IPS DF 4.7 (cell line): ENCODE data around the gene STAU1.
"Not testable (repeated sequence)": the region's sequence is repeated elsewhere in the genome, so short reads cannot be mapped to it uniquely, and the experiment has no call there.

ENCODE experiments used
- DNase-seq: peaks from one replicate; pipeline ENCODE4 v3.0.0-alpha.2; 2013; ENCODE audit warnings: low spot score; ENCODE audit errors: extremely low read depth

Gene STAU1

DNA sequence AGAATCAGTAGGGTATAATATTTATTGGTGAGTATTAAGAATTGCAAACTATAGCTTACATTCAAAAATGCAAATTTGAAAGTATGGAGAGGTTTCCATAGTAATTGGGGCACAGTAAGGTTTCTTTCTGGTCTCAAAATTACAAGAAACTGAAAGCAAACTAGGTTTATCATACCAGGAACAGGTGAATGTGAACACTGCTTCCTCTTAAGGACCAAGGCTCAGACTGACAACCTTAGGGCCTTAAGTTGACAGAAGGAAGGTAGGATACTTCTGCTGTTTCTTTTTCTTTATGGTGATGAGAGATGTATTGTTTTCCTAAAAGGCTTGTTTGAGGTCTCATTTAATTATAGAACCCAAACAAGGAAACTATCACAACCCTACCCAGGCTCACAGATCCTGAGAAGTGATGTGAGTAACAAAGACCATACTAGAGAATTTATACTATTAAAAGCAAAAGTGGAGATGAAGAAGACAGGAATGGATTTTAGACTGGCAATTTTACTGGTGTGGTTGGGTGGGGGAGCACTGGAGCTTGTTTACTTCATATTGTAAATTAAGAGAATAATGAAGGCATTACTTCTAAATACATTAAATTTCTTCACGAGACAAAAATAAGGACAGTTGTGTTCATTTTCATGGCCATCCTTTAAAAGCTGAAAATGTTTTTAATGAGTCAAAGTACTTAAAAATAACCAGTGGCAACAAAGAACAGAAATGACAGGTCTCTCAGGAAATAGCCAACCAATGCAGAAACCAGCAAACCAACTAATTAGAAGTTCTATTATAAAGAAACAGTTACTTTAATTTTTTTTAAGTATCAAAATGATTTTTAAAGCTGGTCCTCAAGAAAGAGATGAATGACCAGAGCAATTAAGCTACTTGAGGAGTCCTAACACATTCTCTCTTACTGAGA lies 21.3 kb downstream of the STAU1 start:
- DNase-seq: no peak

DNA sequence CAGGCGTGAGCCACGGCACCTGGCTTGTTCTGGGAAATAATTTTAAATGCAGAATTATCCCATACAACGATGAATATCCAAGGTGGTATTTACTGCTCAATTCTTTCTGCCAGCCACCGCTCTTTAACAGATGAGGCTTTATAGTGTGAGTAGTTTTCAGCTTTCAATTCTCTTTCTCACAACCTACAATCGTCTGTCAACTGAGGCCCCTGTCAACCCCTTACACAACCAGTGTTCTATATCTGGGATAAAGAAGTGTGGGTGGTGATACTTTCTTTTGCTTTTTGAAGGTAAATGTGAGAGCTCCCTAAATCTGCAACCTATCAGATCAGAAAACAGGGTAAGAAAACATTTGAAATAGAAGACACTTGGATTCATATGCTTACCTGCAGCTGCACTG lies 22.5 kb downstream of the STAU1 start:
- DNase-seq: no peak

DNA sequence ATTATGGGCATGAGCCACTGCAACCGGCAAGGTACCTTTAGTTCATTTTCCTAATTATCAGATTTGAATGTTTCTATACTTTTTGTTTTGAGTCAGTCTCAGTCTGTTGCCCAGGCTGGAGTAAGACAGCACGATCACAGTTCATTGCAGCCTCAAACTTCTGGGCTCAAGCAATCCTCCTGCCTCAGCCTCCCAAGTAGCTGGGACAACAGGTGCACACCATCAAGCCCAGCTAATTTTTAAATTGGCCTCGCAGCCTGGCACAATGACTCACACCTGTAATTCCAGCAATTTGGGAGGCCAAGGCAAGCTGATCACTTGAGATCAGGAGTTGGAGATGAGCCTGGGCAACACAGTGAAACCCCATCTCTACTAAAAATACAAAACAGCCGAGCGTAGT lies 24.4 kb downstream of the STAU1 start:
- no peak for DNase-seq

DNA sequence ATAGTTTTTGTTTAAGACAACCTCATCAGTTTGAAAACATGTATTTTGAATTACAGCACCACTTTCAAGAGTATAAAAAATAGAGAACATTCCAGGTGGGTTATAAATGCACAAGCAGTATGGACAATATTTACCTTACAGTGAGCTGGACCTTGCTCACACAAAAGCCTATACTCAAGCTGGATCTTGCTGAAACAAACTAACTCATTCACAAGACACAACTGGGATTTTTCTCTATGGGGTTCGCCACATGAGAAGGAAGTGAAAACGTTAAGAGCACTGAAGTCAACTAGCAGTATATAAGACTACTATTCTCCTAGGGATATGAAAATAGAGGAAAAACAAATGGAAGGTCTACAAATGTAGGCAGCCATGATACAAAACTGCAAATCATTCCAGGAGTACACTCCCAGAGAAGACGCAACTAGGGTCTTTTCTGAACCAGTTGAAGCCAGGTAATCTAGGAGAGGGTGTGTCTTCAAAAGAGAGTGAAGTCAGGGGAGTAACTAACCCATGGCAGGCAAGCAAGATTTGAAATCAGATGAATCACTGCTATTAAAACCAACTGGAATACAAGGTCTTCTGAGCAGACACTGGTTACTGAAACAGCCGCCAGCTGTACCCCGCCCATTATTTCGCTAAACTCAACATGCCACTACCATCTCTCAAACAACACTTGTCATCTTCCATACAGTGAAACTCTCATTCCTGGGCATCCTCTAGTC lies 26.5 kb downstream of the STAU1 start:
- DNase-seq: no peak

DNA sequence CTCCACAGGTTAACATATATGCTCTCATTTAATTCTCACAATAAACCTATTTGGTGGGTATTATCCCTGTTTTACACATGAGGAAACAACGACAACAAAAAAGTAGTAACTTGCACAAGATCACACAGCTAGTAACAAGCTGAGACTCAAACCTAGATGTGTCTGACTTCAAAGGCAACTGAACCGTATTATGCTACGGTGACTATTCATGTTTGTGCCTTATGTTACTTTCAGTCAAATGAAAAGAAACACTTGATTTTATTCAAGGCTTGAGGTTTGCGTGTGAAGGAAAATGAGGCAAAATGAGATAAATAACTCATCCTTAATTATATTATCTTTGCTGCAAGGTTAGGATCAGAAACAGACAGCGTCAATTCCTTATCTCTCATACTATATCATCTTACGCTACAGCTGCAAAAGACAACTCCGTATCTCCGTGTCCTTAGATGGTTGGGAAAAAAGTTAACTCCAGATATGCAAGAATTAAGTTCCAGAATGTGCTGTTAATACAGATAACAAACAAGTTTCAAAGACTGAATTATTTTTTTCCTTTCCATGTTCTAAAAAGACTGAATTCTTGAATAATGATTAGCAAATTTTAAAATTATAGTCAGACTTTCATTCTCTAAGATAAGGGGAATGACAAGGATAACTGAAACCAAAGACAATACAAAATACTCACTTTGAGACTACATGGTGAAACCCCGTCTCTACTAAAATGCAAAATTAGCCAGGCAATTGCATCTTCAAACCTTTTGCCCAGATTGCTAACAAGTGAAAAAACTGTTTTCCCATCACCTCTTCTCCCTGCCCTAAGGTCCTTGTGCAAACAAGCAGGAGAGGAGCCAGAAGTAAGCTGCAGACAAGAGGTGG lies 27.8 kb downstream of the STAU1 start:
- DNase-seq: no peak

DNA sequence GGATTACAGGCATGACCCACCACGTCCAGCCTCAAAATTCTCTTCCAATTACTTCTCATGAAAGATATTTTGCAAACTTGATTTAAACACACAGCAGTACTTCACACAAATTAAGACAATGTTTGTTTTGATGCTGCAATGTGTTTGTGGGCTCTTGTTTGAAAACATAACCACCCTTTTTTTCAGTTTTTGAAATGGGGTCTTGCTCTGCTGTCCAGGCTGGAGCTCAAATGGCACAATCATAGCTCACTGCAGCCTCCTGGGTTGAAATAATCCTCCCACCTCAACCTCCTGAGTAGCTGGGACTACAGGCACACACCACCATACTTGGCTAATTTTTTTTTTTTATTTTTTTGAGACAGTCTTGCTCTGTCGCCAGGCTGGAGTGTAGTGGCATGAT lies 31.0 kb downstream of the STAU1 start:
- no peak for DNase-seq

DNA sequence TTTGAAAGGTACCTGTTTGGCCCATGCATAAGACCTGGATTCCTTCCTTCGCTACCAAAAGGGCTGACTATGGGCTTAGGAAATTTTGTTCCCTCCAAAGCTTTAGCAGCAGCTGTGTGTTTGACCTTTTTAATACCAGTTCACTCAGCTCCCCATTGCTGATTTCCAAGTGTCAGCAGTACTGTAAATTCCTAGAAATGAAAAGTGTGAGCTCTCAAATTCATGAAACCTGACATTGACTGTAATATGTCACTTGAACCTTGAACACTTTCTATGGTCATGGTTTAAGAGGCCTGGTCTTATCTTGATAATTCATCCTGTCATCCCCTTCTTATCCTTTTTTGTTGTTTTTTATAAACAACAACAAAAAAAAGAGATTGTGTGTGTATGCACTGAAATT lies 31.7 kb downstream of the STAU1 start:
- DNase-seq: no peak

DNA sequence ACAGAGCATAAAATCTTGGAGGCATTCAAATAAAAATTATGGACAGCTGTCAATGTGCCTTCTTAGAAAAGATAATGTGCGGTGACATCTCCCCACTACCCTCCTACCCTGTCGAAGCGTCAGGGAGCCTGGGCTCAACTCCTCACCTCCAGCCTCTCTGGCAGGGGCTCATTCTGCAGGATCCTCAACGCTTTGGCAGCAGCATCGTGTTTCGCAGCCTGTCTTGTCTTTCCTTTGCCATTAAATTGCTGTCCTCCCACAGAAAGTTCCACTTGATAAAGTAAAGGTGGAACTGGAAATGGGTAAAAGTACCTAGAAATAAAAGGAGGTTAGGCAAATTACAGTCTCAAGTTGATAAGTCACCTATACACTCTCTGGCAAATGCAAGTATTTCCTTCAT lies 36.7 kb downstream of the STAU1 start:
- no peak for DNase-seq

DNA sequence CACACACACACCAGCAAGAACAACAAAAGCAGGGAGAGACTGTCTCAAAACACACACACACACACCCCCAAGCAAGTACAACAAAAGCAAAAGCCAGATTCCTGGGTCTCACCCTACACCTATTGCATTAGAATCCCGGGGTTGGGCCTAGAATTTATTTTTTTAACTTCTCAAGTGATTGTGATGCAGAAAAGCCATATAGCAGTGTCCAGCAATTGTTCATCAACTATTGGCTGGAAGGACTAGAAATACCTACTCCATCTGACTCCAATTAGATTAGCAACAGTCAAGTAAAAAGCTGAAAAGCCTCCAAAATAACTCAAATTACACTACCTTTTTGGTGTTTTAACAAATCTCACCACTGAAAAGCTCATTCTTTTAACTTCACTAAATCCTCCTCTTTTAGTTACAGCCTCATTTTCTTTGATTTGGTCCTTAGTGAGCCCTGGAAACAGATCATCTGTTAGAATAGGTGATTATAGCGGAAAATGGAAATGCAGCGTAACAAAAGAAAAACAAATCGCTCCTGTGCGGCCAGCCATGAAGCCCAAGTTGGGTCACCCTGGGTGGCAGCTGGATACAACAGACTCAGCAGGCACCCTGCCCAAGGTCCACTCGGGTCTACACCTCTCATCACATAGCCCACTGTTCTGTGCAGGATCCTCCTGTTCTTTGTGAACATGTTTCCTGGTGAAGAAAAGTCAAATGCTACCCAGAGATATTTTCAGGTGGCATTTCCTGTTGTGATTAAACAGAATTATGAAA lies 38.7 kb downstream of the STAU1 start:
- no peak for DNase-seq

DNA sequence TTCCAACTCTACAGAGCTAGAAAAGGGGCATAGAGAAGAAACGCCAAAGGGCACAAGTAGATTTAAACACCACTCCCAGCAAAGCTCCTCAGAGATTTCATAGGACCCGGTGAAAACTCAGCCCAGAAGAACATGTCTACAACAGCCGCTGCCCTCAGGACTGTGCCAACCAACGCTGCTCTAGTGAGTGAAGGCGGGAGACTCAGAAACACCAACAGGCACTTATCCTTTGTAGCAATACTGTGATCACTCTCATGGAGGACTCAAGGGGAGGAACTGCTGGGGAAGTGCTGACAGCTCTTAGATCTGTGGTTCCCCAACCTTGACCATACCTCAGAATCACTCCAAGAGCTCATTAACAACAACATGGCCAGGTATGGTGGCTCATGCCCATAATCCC lies 39.5 kb downstream of the STAU1 start:
- no peak for DNase-seq

DNA sequence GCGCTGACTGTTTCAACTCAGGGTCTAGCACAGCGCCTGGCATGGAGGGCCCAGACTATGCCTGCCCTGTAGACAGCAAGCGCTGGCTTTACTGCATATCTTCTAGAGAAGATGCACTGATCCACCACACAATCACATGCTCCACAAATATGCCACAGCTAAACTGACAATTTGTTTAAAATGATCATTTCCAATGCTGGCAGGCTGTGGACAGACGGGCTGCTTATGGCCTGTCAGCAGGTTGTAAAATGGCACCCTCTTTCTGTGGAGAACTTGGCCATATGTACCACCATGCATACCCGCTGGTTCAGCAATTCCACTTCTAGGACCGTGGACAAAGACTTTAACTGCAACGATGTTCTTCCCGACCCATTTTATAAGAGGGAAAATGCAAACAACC lies 40.8 kb downstream of the STAU1 start:
- no peak for DNase-seq

DNA sequence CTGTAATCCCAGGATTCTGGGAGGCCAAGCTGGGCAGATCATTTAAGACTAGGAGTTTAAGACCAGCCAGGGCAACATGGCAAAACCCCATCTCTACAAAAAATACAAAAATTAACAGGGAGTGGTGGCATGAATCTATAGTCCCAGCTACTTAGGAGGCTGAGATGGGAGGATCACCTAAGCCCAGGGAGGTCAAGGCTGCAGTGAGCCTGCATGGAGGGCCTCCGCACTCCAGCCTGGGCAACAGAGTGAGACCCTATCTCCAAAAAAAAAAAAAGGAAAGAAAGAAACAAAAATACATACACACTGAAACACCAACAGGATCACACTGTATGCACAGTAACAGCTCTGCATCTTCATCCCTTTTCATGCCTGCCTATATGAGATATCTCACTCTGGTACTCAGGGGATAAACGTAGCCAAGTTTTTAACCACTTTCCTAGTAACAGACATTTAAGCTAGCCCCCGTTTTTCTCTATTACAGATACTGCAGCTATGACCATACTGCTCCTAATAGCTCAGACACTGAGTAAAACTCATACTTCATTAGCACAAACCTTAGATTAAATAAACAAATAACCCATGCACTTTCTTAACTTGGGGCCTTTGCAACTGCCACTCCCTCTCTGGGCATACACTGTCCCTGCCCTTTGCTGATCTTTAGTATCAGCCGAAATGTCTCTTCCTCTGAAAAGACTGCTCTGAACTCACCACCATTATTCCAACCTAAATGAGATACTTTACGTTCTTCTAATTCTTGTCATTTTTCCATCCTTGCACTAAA lies 41.5 kb downstream of the STAU1 start:
- no peak for DNase-seq

DNA sequence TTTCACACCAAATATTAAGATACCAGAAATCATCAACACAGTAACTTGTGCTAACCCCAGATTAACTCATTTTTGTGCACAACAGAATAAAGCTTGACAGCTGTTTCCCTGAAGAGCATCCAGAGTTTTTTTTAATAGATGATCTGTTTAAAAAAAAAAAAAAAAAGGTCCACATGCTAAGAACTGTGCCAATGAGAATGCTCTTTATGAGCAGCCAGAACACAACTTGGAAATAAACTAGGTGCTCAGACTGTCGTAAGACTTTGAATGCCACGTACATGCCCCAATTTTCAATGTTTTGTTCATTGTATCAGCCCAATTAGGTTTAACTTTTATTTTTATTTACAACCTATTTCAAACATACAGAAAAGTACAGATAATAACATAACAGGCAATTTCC lies 47.3 kb downstream of the STAU1 start:
- no peak for DNase-seq

DNA sequence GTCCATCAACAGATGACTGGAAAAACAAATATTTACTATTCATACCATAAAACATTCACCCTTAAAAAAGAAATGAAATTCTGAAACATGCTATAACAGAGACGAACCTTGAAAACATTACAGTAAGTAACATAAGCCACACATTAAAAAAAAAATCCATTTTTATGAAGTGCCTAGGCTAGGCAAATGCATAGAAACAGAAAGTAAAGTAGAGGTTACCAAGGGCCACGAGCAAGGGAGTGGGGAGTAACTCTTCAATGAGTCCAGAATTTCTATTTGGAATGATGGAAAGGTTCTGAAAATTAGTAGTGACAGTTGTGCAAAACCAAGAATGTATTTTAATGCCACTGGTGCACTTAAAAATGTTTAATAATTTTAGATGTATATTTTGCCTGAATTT lies 47.7 kb downstream of the STAU1 start:
- no peak for DNase-seq

DNA sequence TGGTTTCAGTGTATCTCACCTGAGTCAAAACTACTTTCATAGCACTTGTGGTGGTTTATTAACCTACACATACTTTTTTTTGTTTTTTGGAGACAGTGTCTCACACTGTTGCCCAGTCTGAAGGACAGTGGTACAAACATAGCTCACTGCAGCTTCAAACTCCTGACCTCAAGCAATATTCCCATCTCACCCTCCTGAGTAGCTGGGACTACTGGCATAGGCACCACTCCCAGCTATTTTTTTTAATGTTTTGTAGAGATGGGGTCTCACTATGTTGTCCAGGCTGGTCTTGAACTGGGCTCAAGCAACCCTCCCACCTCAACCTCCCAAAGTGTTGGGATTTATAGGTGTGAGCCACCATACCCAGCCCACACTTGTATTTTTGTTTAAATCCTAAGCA lies 49.7 kb downstream of the STAU1 start:
- no peak for DNase-seq

DNA sequence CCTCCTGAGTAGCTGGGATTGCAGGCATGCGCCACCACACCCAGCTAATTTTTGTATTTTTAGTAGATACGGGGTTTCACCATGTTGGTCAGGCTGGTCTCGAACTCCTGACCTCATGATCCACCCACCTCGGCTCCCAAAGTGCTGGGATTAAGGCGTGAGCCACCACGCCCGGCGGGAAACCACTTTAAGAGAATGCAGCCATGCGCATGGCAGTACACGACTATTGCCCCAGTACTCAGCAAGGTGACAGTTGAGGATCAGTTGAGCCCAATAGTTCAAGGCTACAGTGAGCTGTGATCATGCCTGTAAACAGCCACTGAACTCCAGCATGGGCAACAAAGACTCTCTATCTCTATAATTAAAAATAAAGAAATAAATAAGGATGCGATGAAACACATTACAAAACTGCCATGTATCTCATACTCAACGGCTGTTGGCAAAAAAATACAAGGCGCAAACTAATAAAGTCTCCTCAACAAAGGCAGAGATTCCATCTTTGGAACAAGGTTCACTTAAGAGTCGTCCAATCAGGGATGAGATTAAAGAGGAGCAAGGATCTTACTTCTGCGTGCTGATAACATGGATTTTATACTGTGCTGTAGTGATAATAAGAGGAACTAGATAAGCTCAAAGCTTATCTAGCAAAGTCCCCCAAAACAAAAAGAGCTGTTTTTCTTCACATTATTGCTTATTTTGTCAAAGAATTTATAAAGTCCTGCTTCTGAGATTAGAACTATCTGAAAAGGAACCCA lies 51.1 kb downstream of the STAU1 start:
- no peak for DNase-seq

DNA sequence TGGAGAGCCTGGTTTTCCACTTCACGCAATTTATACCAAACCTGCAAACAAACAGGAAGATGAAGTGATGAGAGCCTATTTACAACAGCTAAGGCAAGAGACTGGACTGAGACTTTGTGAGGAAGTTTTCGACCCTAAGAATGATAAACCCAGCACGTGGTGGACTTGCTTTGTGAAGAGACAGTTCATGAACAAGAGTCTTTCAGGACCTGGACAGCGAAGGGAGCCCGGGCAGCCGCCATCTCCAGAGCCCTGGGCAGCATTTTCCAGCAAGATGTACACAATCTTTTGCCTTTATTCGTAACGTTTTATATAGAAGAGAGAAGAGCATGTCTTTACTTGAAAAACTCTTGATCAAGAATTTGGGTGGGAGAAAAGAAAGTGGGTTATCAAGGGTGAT lies 53.3 kb downstream of the STAU1 start:
- not testable (repeated sequence) for DNase-seq

DNA sequence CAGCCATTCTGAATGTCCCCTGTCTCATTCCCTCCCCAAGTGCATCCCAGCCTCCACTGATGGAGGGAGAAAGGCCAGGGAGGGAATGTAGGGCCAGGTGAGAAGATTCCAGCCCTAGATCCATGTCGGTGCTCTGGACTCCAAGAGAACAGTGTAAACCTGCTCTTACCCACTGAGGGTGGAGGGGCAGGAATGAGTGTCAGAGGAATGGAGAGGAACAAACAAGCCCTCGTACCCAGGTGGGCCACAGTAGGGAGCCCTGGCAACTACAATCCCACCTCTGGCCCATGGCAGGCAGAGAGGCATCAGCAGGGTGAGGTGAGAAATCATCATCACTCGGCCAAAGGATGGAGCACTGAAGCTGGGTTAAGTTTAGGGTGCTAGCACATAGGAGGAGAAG lies 54.6 kb downstream of the STAU1 start:
- no peak for DNase-seq

DNA sequence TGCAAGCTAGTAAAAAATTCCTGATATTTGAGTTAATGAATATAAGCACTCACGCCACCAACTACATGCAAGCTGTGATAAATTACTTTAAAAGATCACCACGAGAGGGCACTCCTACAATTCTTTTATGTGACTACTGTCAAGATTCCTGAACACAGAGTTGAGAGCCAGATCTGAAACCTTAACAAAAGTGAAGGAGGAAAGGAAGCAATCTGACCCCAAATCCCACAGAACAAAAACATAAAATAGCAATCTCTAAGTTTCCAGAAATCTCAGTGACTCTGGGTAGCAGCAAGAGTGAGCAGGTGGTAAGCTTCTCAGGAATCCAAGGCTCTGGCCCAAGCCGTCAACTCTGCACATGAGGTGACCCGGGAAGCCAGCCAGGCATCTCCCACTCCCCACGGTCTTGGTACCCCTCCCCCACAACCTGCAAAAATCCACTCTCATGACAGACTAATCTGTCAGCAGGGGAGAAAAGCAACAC lies 55.1 kb downstream of the STAU1 start:
- peak; percentile 28 for DNase-seq
